ENCODE measurements around the gene RNPEPL1.

RNPEPL1 gene

GRCh38 chr2:240575101-240575965 is 7.0 kb downstream of the RNPEPL1 start:
- no peak overlapping the region for H3K4me3 ChIP-seq (ENCODE audit: low read depth, low read length)

GRCh38 chr2:240576036-240576435 is 7.8 kb downstream of the RNPEPL1 start:
- H3K4me3 ChIP-seq (ENCODE audit: low read depth, low read length): no peak overlapping the region

GRCh38 chr2:240576436-240577205 is 8.3 kb downstream of the RNPEPL1 start:
- no peak overlapping the region for H3K4me3 ChIP-seq (ENCODE audit: low read depth, low read length)

- H3K4me3 ChIP-seq (ENCODE audit: low read depth, low read length): no peak overlapping the region
Measured at GRCh38 chr2:240577281-240578109, 9.2 kb downstream of the RNPEPL1 start.

- H3K4me3 ChIP-seq (ENCODE audit: low read depth, low read length): no peak overlapping the region
Measured at GRCh38 chr2:240578110-240578450, 9.8 kb downstream of the RNPEPL1 start.

GRCh38 chr2:240578488-240578887 is 10.2 kb downstream of the RNPEPL1 start:
- H3K4me3 ChIP-seq (ENCODE audit: low read depth, low read length): no peak overlapping the region

GRCh38 chr2:240579071-240579762 is 10.9 kb downstream of the RNPEPL1 start:
- H3K4me3 ChIP-seq (ENCODE audit: low read depth, low read length): no peak overlapping the region

- H3K4me3 ChIP-seq (ENCODE audit: low read depth, low read length): no peak overlapping the region
Measured at GRCh38 chr2:240579771-240580614, 11.7 kb downstream of the RNPEPL1 start.

GRCh38 chr2:240581811-240582210 is 13.5 kb downstream of the RNPEPL1 start:
- no peak overlapping the region for H3K4me3 ChIP-seq (ENCODE audit: low read depth, low read length)

- H3K4me3 ChIP-seq (ENCODE audit: low read depth, low read length): no peak overlapping the region
Measured at GRCh38 chr2:240582781-240583180, 14.5 kb downstream of the RNPEPL1 start.

- no peak overlapping the region for H3K4me3 ChIP-seq (ENCODE audit: low read depth, low read length)
Measured at GRCh38 chr2:240583774-240584173, 15.5 kb downstream of the RNPEPL1 start.

- H3K4me3 ChIP-seq (ENCODE audit: low read depth, low read length): no peak overlapping the region
Measured at GRCh38 chr2:240584486-240585031, 16.3 kb downstream of the RNPEPL1 start.

GRCh38 chr2:240585101-240585500 is 16.8 kb downstream of the RNPEPL1 start:
- H3K4me3 ChIP-seq (ENCODE audit: low read depth, low read length): peak overlapping the region; percentile 93

- peak overlapping the region; percentile 93 for H3K4me3 ChIP-seq (ENCODE audit: low read depth, low read length)
Measured at GRCh38 chr2:240585681-240586197, 17.5 kb downstream of the RNPEPL1 start.

GRCh38 chr2:240586198-240586918 is 18.1 kb downstream of the RNPEPL1 start, which contains the start of gene CAPN10:
Gene CAPN10, plus strand, starts transcription at chr2:240586734. Its CDS starts 178 bp downstream, at chr2:240586912.
- peak within 1 kb of the TSS; percentile 93 for H3K4me3 ChIP-seq (ENCODE audit: low read depth, low read length)

GRCh38 chr2:240586919-240587800 is 18.9 kb downstream of the RNPEPL1 start:
- peak overlapping the region; percentile 93 for H3K4me3 ChIP-seq (ENCODE audit: low read depth, low read length)

- H3K4me3 ChIP-seq (ENCODE audit: low read depth, low read length): no peak overlapping the region
Measured at GRCh38 chr2:240588006-240588655, 19.8 kb downstream of the RNPEPL1 start.
